AG04449 (cell line): Measurements from ENCODE around the gene PIGM.

ENCODE experiments used
- CTCF ChIA-PET: fragments of 350-600 bp; formaldehyde crosslinking; extraction: SDS; loops from one replicate; lab custom pipeline; 2021; ENCODE audit warnings: antibody characterized with exemption; lab: Yijun Ruan, JAX
- POLR2A ChIA-PET: fragments of 400-600, 350-600 bp; formaldehyde crosslinking; extraction: SDS; loops from one replicate; lab custom pipeline; 2020; ENCODE audit warnings: antibody characterized with exemption, inconsistent platforms; lab: Yijun Ruan, JAX
- DNase-seq: peaks from one replicate; pipeline ENCODE4 v3.0.0-alpha.2; 2010; ENCODE audit warnings: low read depth, low spot score
- H3K4me3 ChIP-seq: 2 replicates; pipeline ENCODE4 v1.5.1; 2011; ENCODE audit warnings: low read depth, mild to moderate bottlenecking, control low read depth, low read length
- TF ChIP-seq, protein P1 (sequence below): IDR thresholded peaks from one replicate; pipeline ENCODE4 v1.5.1; 2011; ENCODE audit warnings: mild to moderate bottlenecking, moderate library complexity, low read length, control low read depth, inconsistent platforms; ENCODE audit not compliant: insufficient read depth; ENCODE audit errors: missing control alignments

The PIGM gene

DNA sequence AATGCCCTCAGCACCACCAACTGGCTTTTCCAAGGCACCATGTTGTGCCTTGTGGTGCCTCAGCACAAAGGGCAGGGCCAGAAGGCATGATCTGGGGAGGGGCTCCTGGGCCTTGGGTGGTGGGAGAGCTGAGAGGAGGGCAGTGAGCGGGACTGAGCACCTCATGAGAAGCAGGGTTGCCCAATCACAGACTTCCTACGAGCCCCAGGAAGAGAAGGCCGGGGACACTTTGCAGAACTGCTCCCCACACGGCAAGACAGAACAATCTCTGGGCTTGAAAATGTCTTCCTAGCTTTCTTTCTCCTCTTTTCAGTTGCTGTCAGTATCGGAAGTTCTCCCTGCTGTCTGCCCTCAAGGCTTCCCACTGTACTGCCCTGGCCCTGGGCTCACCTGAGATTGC is 31.4 kb upstream of the PIGM start:
- ChIA-PET CTCF (interaction anchor here (0.8 to 10.0 kb wide), 4 partner anchors 16 to 55 kb away, joined by 3 to 58 read pairs (median 18); no protein-coding TSS in a partner anchor), POLR2A (interaction anchor here (0.6 kb wide), 1 partner anchor 105 kb away, joined by 3 read pairs; no protein-coding TSS in a partner anchor)
- no peak for DNase-seq
- H3K4me3 ChIP-seq = no peak overlapping the region
- TF ChIP-seq, protein P1, sequence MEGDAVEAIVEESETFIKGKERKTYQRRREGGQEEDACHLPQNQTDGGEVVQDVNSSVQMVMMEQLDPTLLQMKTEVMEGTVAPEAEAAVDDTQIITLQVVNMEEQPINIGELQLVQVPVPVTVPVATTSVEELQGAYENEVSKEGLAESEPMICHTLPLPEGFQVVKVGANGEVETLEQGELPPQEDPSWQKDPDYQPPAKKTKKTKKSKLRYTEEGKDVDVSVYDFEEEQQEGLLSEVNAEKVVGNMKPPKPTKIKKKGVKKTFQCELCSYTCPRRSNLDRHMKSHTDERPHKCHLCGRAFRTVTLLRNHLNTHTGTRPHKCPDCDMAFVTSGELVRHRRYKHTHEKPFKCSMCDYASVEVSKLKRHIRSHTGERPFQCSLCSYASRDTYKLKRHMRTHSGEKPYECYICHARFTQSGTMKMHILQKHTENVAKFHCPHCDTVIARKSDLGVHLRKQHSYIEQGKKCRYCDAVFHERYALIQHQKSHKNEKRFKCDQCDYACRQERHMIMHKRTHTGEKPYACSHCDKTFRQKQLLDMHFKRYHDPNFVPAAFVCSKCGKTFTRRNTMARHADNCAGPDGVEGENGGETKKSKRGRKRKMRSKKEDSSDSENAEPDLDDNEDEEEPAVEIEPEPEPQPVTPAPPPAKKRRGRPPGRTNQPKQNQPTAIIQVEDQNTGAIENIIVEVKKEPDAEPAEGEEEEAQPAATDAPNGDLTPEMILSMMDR = no peak

DNA sequence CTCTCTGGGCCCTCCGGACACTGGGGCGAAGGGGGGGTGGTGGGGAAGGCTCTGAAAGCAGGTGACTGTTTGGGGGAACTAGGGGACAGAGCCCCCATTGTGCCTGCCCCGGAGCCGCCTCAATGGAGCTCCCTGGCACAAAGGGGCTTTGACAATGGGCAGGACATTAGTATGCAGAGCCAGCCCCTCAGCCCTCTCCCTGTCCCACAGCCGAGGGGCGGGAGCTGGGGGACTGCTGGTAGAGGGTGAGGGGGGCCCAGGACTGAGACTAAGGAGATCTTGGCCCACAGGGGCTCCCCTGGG is 30.4 kb upstream of the PIGM start:
- no peak overlapping the region for H3K4me3 ChIP-seq
- ChIA-PET POLR2A (no interaction called here), CTCF (interaction anchor here (3.1 to 10.0 kb wide), 2 partner anchors 16 to 24 kb away, joined by 21 to 58 read pairs; no protein-coding TSS in a partner anchor)
- TF ChIP-seq, protein P1 = no peak
- DNase-seq = no peak

DNA sequence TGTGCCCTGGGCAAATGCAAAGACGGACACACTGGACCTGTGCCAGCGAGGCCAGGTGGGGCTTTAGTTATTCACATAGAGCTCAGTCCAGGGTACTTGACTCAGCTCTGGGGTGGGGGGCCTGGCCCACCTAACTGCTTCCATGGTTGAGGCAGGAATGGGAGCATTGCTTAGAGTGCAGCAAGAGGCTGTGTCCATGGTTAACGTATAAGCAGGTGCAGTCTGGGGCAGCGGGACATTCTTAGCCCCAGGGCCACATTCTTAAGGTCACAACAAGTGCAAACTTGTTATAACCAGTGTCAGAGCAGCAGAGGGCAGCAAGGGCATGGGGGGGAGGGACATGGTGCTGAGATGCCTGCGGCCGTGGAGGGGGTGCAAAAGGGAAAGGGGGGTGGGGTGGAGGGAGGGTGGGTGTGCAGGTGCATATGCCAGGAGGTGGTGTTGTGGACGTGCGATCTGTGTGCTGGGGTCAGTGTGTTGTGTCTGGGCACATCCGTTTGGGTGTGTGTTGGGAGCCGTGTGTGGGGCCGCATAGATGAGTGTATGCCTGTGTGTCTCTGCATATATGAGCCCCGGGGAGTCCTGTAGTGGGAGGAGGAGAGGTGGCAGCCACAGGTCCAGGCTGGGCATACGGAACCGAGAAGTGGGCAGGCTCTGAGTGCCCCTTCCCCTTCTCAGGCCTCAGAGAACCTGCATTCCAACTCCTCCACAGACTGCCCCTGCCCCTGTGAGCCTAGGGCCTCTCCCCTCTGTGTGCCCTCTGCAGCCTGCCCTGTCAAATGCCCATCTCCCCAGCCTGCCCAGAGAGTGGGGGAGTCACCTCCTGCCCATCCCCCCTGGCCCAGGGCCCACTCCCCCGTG is 29.8 kb upstream of the PIGM start:
- CTCF ChIA-PET = interaction anchor here (3.1 to 10.0 kb wide), 3 partner anchors 15 to 25 kb away, joined by 21 to 58 read pairs (median 43); no protein-coding TSS in a partner anchor
- POLR2A ChIA-PET = no interaction called here
- H3K4me3 ChIP-seq = no peak overlapping the region
- TF ChIP-seq, protein P1 = no peak
- DNase-seq = no peak

GRCh38 chr1:160058087-160058486 is 26.3 kb upstream of the PIGM start:
- CTCF ChIA-PET = interaction anchor here (0.7 to 10.0 kb wide), 14 partner anchors 8 to 319 kb away, joined by 3 to 58 read pairs (median 4); partner anchors contain the start of gene PEX19
- POLR2A ChIA-PET = no interaction called here
- DNase-seq = no peak
- no peak overlapping the region for H3K4me3 ChIP-seq
- TF ChIP-seq, protein P1 = peak; percentile 24

DNA sequence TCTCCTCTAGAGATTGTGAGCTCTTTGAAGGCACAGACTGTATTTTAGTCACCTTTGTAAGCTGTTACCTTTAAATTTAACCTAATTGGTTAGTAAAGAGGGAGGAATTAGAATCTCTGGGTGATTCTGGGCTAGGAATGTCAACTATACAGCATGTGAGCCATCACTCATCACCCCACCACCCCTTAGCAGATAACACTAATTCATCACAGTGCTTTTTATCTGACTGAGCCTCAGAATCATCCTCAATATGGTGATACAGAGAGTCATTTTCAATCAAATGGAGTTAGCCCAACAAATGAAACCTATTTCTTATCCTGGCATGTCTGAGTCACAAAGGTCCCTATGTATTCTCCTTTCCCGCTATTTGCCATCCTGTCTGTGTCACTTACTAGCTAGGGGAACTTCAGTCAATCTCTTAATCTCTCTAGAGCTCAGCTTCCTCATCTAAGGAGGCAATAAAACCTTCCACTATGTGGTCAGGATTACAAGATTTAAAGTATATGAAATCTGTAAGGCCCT is 24.9 kb upstream of the PIGM start:
- TF ChIP-seq, protein P1 = no peak
- CTCF ChIA-PET = interaction anchor here (0.7 to 10.0 kb wide), 5 partner anchors 8 to 320 kb away, joined by 3 to 58 read pairs (median 3); no protein-coding TSS in a partner anchor
- POLR2A ChIA-PET = no interaction called here
- no peak overlapping the region for H3K4me3 ChIP-seq
- no peak for DNase-seq

DNA sequence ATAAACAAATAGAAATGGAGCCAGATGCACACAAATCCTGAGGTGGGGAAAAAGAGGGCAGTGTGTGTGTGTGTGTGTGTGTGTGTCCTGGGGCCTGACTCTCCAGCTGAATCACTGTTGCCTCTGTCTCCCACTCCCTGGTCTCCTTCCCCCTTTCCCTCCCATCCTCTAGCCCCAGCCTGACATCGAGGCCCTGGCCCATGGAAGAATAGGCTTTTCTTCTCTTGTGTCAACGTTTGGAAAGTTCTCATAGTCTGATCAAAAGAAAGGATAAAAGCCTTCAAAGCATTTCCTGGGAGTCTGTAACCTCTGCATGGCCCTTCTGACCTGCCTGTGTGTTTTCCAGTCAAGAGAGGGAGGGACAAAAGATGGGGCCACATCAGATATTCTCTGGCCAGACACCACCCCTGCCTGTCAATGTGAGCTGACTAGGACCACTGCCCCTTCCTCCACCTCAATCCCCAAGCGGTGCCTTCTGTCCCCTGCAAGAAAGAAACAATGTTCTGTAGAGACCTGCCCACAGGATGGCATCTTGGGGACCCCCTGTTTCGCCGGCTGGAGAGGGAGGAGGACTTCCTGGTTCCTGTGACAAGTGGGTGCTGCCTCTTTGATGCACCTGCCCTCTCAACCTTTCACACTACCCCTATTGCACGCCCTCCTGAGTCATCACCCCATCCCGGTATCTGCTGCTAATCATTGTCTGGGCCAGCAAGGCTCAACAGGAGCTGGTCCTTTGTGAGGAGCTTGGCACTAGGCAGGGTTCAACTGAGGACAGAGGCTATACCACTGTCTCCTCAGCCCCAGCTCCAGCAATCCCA is 22.0 kb upstream of the PIGM start:
- POLR2A ChIA-PET = no interaction called here
- no peak overlapping the region for H3K4me3 ChIP-seq
- CTCF ChIA-PET = interaction anchor here (1.3 to 3.3 kb wide), 6 partner anchors 8 to 32 kb away, joined by 3 to 14 read pairs (median 7); no protein-coding TSS in a partner anchor
- DNase-seq = no peak
- TF ChIP-seq, protein P1 = no peak
